HepG2 (cell line): ENCODE measurements around the gene MSI2. TPM values are rescaled to one million over a fixed set of nuclear protein-coding genes. Genes with fewer than 3 reads are reported as not detected.

Experiments
- CBX1 ChIP-seq: IDR thresholded peaks from one replicate; pipeline ENCODE4 v1.6.1; 2016; ENCODE audit warnings: antibody characterized with exemption, low read depth
- GABPB1 ChIP-seq: IDR thresholded peaks from 2 replicates; pipeline ENCODE4 v1.6.1; 2016; ENCODE audit warnings: mild to moderate bottlenecking, missing genetic modification reagents, moderate library complexity, missing compliant biosample characterization
- GTF3A ChIP-seq: sonication (generic); formaldehyde crosslinking; conservative IDR thresholded peaks from 2 replicates; pipeline ENCODE4 v1.4.0; 2020; ENCODE audit warnings: mild to moderate bottlenecking, missing genetic modification reagents
- HDAC2 ChIP-seq: sonication (generic); formaldehyde crosslinking; IDR thresholded peaks from 2 replicates; pipeline ENCODE4 v1.4.0; 2020; ENCODE audit warnings: missing genetic modification reagents
- HNF4A ChIP-seq: sonication (generic); formaldehyde crosslinking; IDR thresholded peaks from 2 replicates; pipeline ENCODE4 v1.4.0; 2020; ENCODE audit warnings: missing genetic modification reagents
- JUNB ChIP-seq: sonication (generic); formaldehyde crosslinking; IDR thresholded peaks from 2 replicates; pipeline ENCODE4 v1.8.0; 2022; ENCODE audit warnings: missing genetic modification reagents, mild to moderate bottlenecking, borderline replicate concordance
- LCORL ChIP-seq, 2 experiments: fragments of 450-650 bp in 1 of 2; sonication (generic) in 1 of 2; formaldehyde crosslinking in 1 of 2; IDR thresholded peaks; 2 replicates each; pipeline versions ENCODE4 v1.5.0 to v1.6.1; 2017 to 2020; ENCODE audit warnings: antibody characterized with exemption in 1 of 2, missing genetic modification reagents in 1 of 2
- MYC ChIP-seq: sonication (generic); formaldehyde crosslinking; IDR thresholded peaks from 2 replicates; pipeline ENCODE4 v1.9.0; 2021; ENCODE audit warnings: missing genetic modification reagents, borderline replicate concordance
- NBN ChIP-seq: fragments of 450-650 bp; conservative IDR thresholded peaks from 2 replicates; pipeline ENCODE4 v1.6.1; 2017
- POGZ ChIP-seq: sonication (generic); formaldehyde crosslinking; IDR thresholded peaks from 2 replicates; pipeline ENCODE4 v1.4.0; 2020; ENCODE audit warnings: mild to moderate bottlenecking, missing genetic modification reagents
- RARA ChIP-seq: IDR thresholded peaks from 2 replicates; pipeline ENCODE4 v1.6.1; 2016; ENCODE audit warnings: missing genetic modification reagents, missing compliant biosample characterization
- SRY ChIP-seq: sonication (generic); formaldehyde crosslinking; IDR thresholded peaks from 2 replicates; pipeline ENCODE4 v1.8.0; 2022; ENCODE audit warnings: mild to moderate bottlenecking, missing genetic modification reagents
- ZBTB38 ChIP-seq: sonication (generic); formaldehyde crosslinking; IDR thresholded peaks from 2 replicates; pipeline ENCODE4 v1.5.1; 2020; ENCODE audit warnings: mild to moderate bottlenecking, missing genetic modification reagents
- polyA plus RNA-seq, 8 experiments: library from polyadenylated mRNA; depleted of rRNA in 3 of 8; stranded (reverse) in 7 of 8; unstranded in 1 of 8; fragments of >200 nt; fragmentation: Illumina TruSeq in 4 of 8; extraction: Trizol in 4 of 8; gene quantifications; 2 replicates each; pipeline versions ENCODE4 v1.2.1 to v1.2.3, GENCODE V29; 2011 to 2016; ENCODE audit warnings: low read depth in 4 of 8, missing spikeins in 1 of 8, mixed read lengths in 1 of 8; ENCODE audit not compliant: insufficient read depth in 1 of 8
- total RNA-seq, 5 experiments: library from RNA; depleted of rRNA; stranded (reverse); fragments of >200 nt; fragmentation: Illumina TruSeq; extraction: Trizol; gene quantifications; 2 replicates each; pipeline ENCODE4 v1.2.3, GENCODE V29; 2016; ENCODE audit warnings: low read depth in 1 of 5
- TF ChIP-seq, protein P1 (sequence below): sonication (generic); formaldehyde crosslinking; IDR thresholded peaks from 2 replicates; pipeline ENCODE4; 2020; ENCODE audit warnings: missing genetic modification reagents, mild to moderate bottlenecking, borderline replicate concordance
- TF ChIP-seq, protein P2 (sequence below): sonication (generic); formaldehyde crosslinking; IDR thresholded peaks from 2 replicates; pipeline ENCODE4 v1.4.0; 2020; ENCODE audit warnings: missing genetic modification reagents
- TF ChIP-seq, protein P3 (sequence below): sonication (generic); formaldehyde crosslinking; IDR thresholded peaks from 2 replicates; pipeline ENCODE4 v1.5.0; 2020; ENCODE audit warnings: missing genetic modification reagents
- TF ChIP-seq, protein P4 (sequence below): sonication (generic); formaldehyde crosslinking; IDR thresholded peaks from 2 replicates; pipeline ENCODE4 v1.4.0; 2020; ENCODE audit warnings: missing genetic modification reagents

MSI2 gene
- total and polyA plus RNA-seq, 2 of the 13 experiments (the other 11 are each of a cell fraction or from before 2014, with no cell fraction given): 77.5 to 78.4 TPM

DNA sequence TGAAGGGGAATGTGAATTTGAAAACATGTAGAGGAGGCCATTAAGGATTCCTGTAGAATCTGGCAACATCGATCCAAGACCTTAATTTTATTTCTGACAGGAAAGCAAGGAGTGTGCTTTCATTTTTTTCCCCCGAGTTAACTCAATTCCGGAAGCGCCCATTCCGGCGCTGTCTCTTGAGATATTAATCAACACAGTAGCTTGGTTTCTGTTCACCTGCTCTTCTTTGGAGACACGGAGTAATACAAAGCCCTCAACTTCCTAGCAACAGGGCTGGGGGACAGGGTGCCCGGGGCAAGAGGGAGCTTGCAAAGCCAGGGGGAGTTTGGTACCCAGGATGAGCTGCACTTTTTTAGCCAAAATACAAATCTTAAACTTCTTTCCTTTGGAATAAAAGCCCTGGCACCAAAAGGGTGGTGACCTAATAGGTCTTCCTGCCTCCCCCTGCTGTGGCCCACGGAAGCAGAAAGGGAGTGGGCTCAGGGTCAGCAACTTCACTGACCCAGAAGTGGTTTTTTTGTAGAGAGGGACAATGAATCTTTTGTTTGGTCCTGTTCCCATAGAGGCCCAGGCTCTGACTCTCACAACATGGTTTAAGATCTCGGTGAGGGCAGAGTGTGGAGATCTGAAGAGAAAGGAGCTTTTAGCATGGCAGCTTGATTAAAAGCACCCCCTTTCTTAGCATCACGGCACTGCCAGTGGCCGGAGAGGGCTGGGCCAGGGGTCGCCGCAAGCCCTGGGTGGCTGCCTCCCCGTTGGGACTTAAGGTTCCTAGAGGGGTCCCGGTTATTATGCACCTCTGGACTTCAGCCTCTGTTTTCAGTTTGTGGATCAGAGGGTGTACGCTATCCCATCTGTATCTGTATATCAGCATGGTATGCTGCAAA lies 281.4 kb downstream of the MSI2 start (continued):
- TF ChIP-seq, protein P1, sequence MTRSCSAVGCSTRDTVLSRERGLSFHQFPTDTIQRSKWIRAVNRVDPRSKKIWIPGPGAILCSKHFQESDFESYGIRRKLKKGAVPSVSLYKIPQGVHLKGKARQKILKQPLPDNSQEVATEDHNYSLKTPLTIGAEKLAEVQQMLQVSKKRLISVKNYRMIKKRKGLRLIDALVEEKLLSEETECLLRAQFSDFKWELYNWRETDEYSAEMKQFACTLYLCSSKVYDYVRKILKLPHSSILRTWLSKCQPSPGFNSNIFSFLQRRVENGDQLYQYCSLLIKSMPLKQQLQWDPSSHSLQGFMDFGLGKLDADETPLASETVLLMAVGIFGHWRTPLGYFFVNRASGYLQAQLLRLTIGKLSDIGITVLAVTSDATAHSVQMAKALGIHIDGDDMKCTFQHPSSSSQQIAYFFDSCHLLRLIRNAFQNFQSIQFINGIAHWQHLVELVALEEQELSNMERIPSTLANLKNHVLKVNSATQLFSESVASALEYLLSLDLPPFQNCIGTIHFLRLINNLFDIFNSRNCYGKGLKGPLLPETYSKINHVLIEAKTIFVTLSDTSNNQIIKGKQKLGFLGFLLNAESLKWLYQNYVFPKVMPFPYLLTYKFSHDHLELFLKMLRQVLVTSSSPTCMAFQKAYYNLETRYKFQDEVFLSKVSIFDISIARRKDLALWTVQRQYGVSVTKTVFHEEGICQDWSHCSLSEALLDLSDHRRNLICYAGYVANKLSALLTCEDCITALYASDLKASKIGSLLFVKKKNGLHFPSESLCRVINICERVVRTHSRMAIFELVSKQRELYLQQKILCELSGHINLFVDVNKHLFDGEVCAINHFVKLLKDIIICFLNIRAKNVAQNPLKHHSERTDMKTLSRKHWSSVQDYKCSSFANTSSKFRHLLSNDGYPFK (CRISPR knock-in tag): 0 out of 2 replicates have a peak, but pooled peaks have one; percentile 5
- TF ChIP-seq GTF3A (CRISPR knock-in tag): no peak
- peak; percentile 55; the same call in 1 of the 2 replicates for TF ChIP-seq HDAC2 (CRISPR knock-in tag)
- TF ChIP-seq NBN: no peak
- peak; percentile 57; the same call in 1 of the 2 replicates for TF ChIP-seq HNF4A (CRISPR knock-in tag)
- no peak for TF ChIP-seq CBX1
- peak; percentile 80 for TF ChIP-seq ZBTB38 (CRISPR knock-in tag)
- peak; percentile 12; the same call in 1 of the 2 replicates for TF ChIP-seq MYC (CRISPR knock-in tag)
- no peak for TF ChIP-seq SRY (CRISPR knock-in tag)
- peak; percentile 57 for TF ChIP-seq GABPB1 (CRISPR knock-in tag)
- TF ChIP-seq, protein P2, sequence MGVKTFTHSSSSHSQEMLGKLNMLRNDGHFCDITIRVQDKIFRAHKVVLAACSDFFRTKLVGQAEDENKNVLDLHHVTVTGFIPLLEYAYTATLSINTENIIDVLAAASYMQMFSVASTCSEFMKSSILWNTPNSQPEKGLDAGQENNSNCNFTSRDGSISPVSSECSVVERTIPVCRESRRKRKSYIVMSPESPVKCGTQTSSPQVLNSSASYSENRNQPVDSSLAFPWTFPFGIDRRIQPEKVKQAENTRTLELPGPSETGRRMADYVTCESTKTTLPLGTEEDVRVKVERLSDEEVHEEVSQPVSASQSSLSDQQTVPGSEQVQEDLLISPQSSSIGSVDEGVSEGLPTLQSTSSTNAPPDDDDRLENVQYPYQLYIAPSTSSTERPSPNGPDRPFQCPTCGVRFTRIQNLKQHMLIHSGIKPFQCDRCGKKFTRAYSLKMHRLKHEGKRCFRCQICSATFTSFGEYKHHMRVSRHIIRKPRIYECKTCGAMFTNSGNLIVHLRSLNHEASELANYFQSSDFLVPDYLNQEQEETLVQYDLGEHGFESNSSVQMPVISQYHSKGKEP (CRISPR knock-in tag): no peak
- TF ChIP-seq RARA (CRISPR knock-in tag): peak; percentile 83
- TF ChIP-seq POGZ (CRISPR knock-in tag): no peak
- TF ChIP-seq LCORL (IDR thresholded peaks at IDR 0.05): no peak
- TF ChIP-seq LCORL (CRISPR knock-in tag; IDR thresholded peaks at IDR 0.05): no peak
- no peak for TF ChIP-seq JUNB (CRISPR knock-in tag)
- TF ChIP-seq, protein P3, sequence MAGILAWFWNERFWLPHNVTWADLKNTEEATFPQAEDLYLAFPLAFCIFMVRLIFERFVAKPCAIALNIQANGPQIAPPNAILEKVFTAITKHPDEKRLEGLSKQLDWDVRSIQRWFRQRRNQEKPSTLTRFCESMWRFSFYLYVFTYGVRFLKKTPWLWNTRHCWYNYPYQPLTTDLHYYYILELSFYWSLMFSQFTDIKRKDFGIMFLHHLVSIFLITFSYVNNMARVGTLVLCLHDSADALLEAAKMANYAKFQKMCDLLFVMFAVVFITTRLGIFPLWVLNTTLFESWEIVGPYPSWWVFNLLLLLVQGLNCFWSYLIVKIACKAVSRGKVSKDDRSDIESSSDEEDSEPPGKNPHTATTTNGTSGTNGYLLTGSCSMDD (CRISPR knock-in tag): no peak
- TF ChIP-seq, protein P4, sequence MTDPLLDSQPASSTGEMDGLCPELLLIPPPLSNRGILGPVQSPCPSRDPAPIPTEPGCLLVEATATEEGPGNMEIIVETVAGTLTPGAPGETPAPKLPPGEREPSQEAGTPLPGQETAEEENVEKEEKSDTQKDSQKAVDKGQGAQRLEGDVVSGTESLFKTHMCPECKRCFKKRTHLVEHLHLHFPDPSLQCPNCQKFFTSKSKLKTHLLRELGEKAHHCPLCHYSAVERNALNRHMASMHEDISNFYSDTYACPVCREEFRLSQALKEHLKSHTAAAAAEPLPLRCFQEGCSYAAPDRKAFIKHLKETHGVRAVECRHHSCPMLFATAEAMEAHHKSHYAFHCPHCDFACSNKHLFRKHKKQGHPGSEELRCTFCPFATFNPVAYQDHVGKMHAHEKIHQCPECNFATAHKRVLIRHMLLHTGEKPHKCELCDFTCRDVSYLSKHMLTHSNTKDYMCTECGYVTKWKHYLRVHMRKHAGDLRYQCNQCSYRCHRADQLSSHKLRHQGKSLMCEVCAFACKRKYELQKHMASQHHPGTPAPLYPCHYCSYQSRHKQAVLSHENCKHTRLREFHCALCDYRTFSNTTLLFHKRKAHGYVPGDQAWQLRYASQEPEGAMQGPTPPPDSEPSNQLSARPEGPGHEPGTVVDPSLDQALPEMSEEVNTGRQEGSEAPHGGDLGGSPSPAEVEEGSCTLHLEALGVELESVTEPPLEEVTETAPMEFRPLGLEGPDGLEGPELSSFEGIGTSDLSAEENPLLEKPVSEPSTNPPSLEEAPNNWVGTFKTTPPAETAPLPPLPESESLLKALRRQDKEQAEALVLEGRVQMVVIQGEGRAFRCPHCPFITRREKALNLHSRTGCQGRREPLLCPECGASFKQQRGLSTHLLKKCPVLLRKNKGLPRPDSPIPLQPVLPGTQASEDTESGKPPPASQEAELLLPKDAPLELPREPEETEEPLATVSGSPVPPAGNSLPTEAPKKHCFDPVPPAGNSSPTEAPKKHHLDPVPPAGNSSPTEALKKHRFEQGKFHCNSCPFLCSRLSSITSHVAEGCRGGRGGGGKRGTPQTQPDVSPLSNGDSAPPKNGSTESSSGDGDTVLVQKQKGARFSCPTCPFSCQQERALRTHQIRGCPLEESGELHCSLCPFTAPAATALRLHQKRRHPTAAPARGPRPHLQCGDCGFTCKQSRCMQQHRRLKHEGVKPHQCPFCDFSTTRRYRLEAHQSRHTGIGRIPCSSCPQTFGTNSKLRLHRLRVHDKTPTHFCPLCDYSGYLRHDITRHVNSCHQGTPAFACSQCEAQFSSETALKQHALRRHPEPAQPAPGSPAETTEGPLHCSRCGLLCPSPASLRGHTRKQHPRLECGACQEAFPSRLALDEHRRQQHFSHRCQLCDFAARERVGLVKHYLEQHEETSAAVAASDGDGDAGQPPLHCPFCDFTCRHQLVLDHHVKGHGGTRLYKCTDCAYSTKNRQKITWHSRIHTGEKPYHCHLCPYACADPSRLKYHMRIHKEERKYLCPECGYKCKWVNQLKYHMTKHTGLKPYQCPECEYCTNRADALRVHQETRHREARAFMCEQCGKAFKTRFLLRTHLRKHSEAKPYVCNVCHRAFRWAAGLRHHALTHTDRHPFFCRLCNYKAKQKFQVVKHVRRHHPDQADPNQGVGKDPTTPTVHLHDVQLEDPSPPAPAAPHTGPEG (CRISPR knock-in tag): no peak
